Coronary artery (tissue), 2 donors: ENCODE results near the gene KMT2D.
A peak's percentile ranks its signal among the peaks of the same experiment; 100 is the strongest.

ENCODE experiments used
- DNase-seq: peaks from one replicate; pipeline ENCODE4 v3.0.0-alpha.2; 2017; ENCODE audit warnings: low spot score
- H3K27ac ChIP-seq, 2 donors: fragments of 200-600 bp; sonication (generic); one replicate each; pipeline ENCODE4 v1.5.1; 2016 to 2019
- H3K4me3 ChIP-seq: fragments of 200-600 bp; sonication (generic); 2 replicates; pipeline ENCODE4 v1.5.1; 2016; ENCODE audit warnings: mild to moderate bottlenecking, moderate library complexity
- CTCF ChIP-seq: fragments of 200-600 bp; sonication (generic); IDR thresholded peaks from one replicate; pipeline ENCODE4 v1.5.1; 2019; ENCODE audit warnings: antibody characterized with exemption

KMT2D gene

GRCh38 chr12:49046129-49046895, 14.3 kb downstream of the KMT2D start:
- Histone ChIP-seq H3K27ac (no peak overlapping the region), H3K4me3 (no peak overlapping the region)
- no peak for TF ChIP-seq CTCF
- no peak for DNase-seq

DNA sequence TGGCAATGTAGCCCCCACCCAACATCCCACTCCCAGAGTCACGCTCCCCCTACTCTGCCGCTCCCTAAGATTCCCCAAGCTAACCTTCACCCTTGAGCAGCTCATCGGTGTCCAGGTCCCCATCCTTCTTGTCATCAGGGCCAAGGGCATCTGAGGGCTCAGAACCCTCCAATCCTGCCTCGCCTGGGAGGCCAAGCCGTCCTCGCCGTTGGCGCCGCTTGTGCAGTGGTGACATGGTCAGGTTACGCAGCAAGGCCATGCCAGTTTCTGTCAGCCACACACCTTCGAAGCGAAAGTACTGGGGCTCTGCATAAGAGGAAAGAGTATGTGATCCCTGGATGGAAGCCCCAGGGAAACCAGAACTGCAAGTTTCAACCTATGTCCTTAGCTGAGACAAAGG, 15.9 kb downstream of the KMT2D start:
- TF ChIP-seq CTCF: no peak
- DNase-seq: no peak
- H3K27ac ChIP-seq: no peak overlapping the region
- H3K4me3 ChIP-seq: no peak overlapping the region

GRCh38 chr12:49043856-49044258, 16.7 kb downstream of the KMT2D start:
- Histone ChIP-seq H3K4me3 (no peak overlapping the region), H3K27ac (no peak overlapping the region)
- peak; percentile 20 for TF ChIP-seq CTCF
- DNase-seq: no peak

DNA sequence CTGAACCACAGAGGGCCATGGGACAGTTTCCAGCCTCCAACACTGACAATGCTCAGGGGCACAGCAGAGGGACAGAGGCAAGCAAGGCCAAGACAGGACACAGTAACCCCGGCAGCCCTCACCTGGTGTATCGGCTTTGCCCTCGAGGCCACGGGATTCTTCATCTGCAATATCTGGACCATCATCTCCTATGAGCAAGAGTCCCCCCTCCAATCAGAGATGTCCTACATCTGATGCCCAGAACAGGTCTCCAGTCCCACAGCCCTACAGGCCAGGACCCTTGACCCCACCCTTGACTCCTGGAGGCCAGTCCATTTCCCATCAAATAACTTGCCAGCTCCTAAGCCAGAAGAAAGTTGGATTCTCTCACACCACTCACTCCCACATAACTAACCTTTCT, 17.4 kb downstream of the KMT2D start:
- no peak for TF ChIP-seq CTCF
- H3K27ac ChIP-seq: no peak overlapping the region
- DNase-seq: no peak
- no peak overlapping the region for H3K4me3 ChIP-seq

DNA sequence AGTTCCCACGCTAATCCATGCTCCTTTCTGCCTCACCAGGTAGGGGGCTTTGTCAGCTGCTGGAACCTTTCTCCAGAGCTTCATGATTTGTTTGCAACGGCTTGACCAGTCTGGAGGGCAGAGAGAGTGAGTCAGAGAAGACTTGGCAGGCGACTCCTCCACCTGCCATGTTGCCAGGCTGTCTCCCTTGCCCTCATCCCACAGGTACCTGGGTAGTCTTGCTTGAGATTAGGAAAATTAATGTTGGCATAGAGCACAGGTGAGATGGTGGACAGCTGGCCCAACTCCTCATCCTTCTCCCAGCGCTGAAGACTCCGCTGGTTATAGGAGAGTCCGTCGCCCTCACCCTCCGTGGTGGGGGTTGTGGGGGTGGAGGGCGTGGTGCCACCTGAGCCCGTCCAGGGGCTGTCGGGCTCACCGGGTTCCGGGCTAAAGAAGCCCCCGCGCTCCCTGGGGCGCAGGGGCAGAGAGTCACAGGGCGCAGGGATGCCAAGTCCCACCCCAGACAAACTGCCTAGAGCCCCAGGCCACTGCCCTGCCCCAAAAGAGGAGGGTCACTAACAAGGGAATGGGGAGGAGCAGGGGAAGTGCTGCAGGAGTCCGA, 18.6 kb downstream of the KMT2D start:
- no peak for DNase-seq
- Histone ChIP-seq H3K4me3 (no peak overlapping the region), H3K27ac (no peak overlapping the region)
- no peak for TF ChIP-seq CTCF

DNA sequence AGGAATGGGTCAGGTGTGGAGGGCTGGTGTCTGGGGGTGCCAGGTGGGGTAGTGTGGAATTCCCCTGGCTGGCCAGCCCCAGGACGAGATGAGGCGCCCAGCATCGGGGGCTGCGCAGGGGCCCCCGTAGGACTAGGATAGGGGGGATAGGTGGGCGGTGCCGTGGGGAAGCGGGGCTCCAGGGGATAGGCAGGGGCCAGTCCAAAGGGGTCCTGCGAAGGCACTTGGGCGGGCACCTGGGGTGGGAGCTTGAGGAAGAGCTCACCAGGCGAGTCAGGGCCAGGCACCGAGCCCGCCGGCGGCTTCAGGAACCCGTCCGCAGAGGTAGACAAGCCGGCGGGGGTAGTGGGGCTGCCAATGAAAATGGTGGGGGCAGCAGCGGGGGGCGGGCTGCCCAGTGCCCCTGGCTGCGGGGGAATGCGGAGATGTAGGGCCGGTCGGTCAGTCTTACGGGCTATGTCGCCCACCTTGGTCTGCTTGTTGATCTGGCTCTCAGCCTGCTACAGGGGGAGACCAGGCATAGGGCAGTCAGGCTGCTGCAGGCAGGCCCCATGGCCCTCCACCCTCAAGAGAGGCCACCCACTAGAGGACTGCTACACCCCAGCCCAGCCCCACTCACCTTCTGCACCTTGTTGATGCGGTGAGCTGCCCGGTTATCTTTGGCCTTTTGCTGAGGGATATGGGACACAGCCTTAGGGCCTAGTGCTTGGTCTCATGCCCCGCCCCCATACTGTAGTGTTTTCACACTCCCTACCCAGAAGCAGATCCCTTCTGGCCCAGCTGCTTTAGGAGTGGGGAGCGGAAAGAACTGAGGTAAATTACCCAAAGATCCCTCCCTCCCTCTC, 19.3 kb downstream of the KMT2D start:
- Histone ChIP-seq H3K4me3 (no peak overlapping the region), H3K27ac (no peak overlapping the region)
- no peak for TF ChIP-seq CTCF
- DNase-seq: no peak
